Epidermal melanocyte (primary cell): ENCODE results near the gene PAF1.

Experiments
- DNase-seq: peaks from one replicate; pipeline ENCODE4 v3.0.0; 2011; ENCODE audit warnings: low spot score; ENCODE audit not compliant: insufficient read length

PAF1 gene

GRCh38 chr19:39417463-39418181, 26.7 kb upstream of the PAF1 start:
- no peak for DNase-seq

- DNase-seq: no peak
Observed at GRCh38 chr19:39416152-39417120, 25.5 kb upstream of the PAF1 start.

GRCh38 chr19:39415111-39416046, 24.5 kb upstream of the PAF1 start:
- DNase-seq: no peak

GRCh38 chr19:39413911-39414608, 23.2 kb upstream of the PAF1 start:
- no peak for DNase-seq

GRCh38 chr19:39413272-39413910, 22.5 kb upstream of the PAF1 start:
- no peak for DNase-seq

- DNase-seq: no peak
Observed at GRCh38 chr19:39412867-39413271, 22.0 kb upstream of the PAF1 start.

GRCh38 chr19:39412100-39412866, 21.4 kb upstream of the PAF1 start, which contains the start of gene PLEKHG2:
Gene PLEKHG2, plus strand, starts transcription at chr19:39412669. Its CDS starts 1,418 bp downstream, at chr19:39414087.
- peak; percentile 100 for DNase-seq

- DNase-seq: peak; percentile 92
Observed at GRCh38 chr19:39411832-39412099, 20.9 kb upstream of the PAF1 start.

- DNase-seq: no peak
Observed at GRCh38 chr19:39411081-39411831, 20.4 kb upstream of the PAF1 start.

GRCh38 chr19:39410831-39411080, 19.9 kb upstream of the PAF1 start:
- DNase-seq: no peak

GRCh38 chr19:39410017-39410830, 19.3 kb upstream of the PAF1 start:
- DNase-seq: no peak

GRCh38 chr19:39409208-39410016, 18.5 kb upstream of the PAF1 start:
- DNase-seq: no peak

- no peak for DNase-seq
Observed at GRCh38 chr19:39408392-39409207, 17.7 kb upstream of the PAF1 start.

GRCh38 chr19:39407660-39408391, 16.9 kb upstream of the PAF1 start:
- DNase-seq: no peak

- DNase-seq: no peak
Observed at GRCh38 chr19:39407410-39407659, 16.4 kb upstream of the PAF1 start.
